ENCODE results near the gene TRAF3IP1. TPM values are rescaled to one million over a fixed set of nuclear protein-coding genes. Genes with fewer than 3 reads are reported as not detected.
A peak's percentile ranks its signal among the peaks of the same experiment; 100 is the strongest.

The TRAF3IP1 gene
- total and polyA plus RNA-seq, 2 of the 13 experiments (the other 11 are each of a cell fraction or from before 2014, with no cell fraction given) = 4.1 to 12.9 TPM

GRCh38 chr2:238403632-238404405 is 83.5 kb downstream of the TRAF3IP1 start (continued):
- TF ChIP-seq ZSCAN5A (CRISPR knock-in tag; IDR thresholded peaks at IDR 0.05; ENCODE audit: borderline replicate concordance) = no peak
- peak; percentile 35; the same call in 1 of the 2 replicates for TF ChIP-seq HIVEP1 (CRISPR knock-in tag; IDR thresholded peaks at IDR 0.05)
- TF ChIP-seq ZNF790 (CRISPR knock-in tag; IDR thresholded peaks at IDR 0.05; ENCODE audit: borderline replicate concordance) = no peak
- 0 out of 2 replicates have a peak, but pooled peaks have one; percentile 26 for TF ChIP-seq PRMT3 (CRISPR knock-in tag; IDR thresholded peaks at IDR 0.05; ENCODE audit: borderline replicate concordance, low read depth)
- TF ChIP-seq PLRG1 (conservative IDR thresholded peaks at IDR 0.05) = no peak
- no peak; the same call in 1 of the 2 replicates for TF ChIP-seq TGIF2 (CRISPR knock-in tag; IDR thresholded peaks at IDR 0.05)
- no peak for TF ChIP-seq TBP (CRISPR knock-in tag; IDR thresholded peaks at IDR 0.05)
- no peak; the same call in 1 of the 2 replicates for TF ChIP-seq MIER2 (CRISPR knock-in tag; IDR thresholded peaks at IDR 0.05)
- TF ChIP-seq ZNF24 (IDR thresholded peaks at IDR 0.05) = peak; percentile 70
- TF ChIP-seq ASH2L (IDR thresholded peaks at IDR 0.05; ENCODE audit: insufficient read length, low read depth, low read length) = peak; percentile 91
- TF ChIP-seq REST (IDR thresholded peaks at IDR 0.05; ENCODE audit: borderline replicate concordance in 1 of 2, low read depth in 1 of 2, low read length in 2 of 2) = 0 out of 4 replicates have a peak, but pooled peaks of 1 of the 2 experiments have one; percentile 14
- TF ChIP-seq NFYB (CRISPR knock-in tag; IDR thresholded peaks at IDR 0.05) = no peak
- peak; percentile 55 for TF ChIP-seq TEAD3 (CRISPR knock-in tag; optimal IDR thresholded peaks at IDR 0.05; ENCODE audit: borderline replicate concordance)
- peak; percentile 88 for TF ChIP-seq BCL6 (CRISPR knock-in tag; IDR thresholded peaks at IDR 0.05)
- TF ChIP-seq TRAFD1 (CRISPR knock-in tag; IDR thresholded peaks at IDR 0.05; ENCODE audit: borderline replicate concordance) = 0 out of 2 replicates have a peak, but pooled peaks have one; percentile 34
- no peak for TF ChIP-seq ZNF17 (CRISPR knock-in tag; IDR thresholded peaks at IDR 0.05)
- TF ChIP-seq JDP2 (CRISPR knock-in tag; IDR thresholded peaks at IDR 0.05; ENCODE audit: borderline replicate concordance) = no peak
- TF ChIP-seq ZNF44 (CRISPR knock-in tag; IDR thresholded peaks at IDR 0.05) = no peak
- TF ChIP-seq MYC (CRISPR knock-in tag; IDR thresholded peaks at IDR 0.05; ENCODE audit: borderline replicate concordance) = no peak; the same call in 1 of the 2 replicates
- TF ChIP-seq ZNF550 (CRISPR knock-in tag; IDR thresholded peaks at IDR 0.05; ENCODE audit: borderline replicate concordance) = 0 out of 2 replicates have a peak, but pooled peaks have one; percentile 76
- TF ChIP-seq HDAC1 (CRISPR knock-in tag; IDR thresholded peaks at IDR 0.05) = peak; percentile 71
- TF ChIP-seq CHD4 (IDR thresholded peaks at IDR 0.05; ENCODE audit: borderline replicate concordance, low read length) = no peak; the same call in 1 of the 2 replicates
